ENCODE data around the gene PLEKHM2.

The PLEKHM2 gene

DNA sequence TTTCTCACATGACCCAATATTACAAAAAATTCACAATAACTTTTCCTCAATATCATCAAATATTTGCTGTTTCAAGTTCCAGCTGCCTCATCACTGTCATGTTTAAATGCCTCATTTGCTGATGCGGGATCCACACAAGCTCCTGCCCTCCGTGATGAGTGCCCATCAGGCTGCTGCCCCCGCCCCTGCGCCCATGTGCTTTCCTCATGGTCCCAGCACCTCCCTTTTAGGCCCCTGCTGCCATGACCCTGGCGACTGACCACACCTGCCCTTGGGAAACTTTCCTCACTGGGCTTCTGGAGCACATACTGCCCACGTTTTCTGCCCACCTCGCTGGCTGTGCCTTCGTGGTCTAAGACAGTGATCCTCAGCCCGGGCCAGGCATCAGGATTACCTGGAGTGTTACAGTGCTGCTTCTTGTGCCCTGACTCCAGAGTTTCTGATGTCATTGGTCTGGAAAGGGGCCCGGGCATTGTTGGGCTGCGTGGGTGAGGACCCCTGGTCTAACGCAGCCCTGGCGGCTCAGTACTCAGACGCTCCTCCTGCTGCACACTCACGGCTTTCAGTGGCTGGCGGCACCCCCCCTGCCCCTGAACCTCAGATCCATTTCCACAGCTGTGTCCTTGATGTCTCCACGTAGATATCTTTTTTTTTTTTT is 20.5 kb downstream of the PLEKHM2 start:
- DNase-seq = no peak

DNA sequence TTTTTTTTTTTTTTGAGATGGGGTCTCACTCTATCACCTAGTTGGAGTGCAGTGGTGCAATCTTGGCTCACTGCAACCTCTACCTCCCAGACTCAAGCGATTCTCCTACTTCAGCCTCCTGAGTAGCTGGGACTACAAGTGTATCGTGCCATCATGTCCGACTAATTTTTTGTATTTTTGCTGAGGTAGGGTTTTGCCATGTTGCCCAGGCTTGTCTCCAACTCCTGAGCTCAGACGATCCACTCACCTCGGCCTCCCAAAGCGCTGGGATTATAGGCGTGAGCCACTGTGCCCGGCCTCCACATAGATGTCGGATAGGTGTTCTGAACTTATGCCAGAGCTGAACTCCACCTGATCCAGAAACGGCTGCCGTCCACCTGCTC is 21.1 kb downstream of the PLEKHM2 start:
- no peak for DNase-seq

DNA sequence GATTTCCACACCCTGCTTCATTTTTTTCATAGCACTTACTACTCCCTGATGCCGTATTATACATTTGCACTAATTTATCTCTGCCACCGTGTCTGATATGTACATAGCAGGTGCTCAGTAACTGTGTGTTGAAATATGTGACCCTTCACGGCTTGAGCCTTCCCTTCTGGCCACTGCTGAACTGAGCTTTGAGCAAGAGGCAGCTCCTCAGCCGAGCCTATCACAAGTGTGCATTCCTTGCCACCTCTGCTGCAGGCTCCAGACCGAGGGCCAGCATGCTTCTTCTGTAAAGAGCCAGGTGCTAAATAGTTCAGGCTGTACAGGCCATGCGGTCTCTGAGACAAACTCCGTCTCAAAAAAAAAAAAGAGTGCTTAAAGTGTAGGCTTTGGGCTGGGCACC is 22.6 kb downstream of the PLEKHM2 start:
- DNase-seq = no peak

DNA sequence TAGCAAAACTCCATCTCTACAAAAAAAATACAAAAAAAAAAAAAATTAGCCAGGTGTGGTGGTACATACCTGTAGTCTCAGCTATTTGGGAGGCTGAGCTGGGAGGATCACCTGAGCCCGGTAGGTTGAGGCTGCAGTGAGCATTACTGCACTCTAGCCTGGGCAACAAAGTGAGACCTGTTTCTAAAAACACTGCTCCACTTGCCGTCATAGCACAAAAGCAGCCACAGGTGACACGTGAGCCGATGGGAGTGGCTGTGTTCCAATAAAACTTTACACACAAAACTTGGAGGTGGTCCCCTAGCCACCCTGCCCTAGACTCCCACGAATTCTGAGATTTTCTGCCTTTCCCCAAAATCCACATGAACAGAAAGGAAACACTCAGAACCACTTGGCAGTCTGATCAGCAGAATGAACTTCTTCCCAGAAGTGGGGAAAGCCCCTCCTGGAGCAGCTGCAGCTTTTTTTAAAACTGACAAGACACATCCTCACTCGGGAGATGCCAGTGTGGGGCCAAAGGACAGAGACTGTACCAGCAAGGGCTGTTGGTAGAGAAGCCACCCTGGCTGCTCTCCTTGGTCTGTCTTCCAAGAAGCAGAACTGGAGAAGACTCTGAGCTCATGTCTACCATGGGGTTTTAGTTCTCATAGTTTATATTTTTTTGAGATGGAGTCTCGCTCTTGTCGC is 23.3 kb downstream of the PLEKHM2 start:
- DNase-seq = no peak

DNA sequence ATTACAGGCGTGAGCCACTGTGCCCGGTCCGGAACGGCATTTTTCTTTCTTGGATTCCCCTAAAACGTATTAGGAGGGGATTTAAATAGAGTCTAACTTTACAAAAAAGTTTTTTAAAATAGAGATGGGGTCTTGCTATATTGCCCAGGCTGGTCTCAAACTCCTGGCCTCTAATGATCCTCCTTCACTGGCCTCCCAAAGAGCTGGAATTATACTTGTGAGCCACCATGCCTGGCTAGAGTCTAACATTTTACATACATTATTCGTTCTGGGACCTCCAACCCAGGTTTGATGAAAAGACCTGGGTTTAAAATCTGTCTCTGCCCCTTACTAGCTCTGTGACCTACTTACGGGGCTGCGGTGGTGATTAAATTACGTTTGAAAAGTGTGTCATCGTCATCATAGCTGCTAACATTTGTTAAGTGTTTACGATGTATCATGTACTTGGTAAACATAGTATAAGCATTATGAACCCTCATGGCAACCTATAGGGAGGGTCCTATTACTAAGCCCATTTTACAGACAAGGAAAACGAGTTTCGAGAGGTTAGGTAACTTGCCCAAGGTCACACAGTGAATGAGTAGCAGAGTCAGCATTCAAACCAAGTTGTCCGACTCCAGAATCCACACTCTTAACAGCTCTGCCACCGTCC is 24.5 kb downstream of the PLEKHM2 start:
- DNase-seq = no peak

DNA sequence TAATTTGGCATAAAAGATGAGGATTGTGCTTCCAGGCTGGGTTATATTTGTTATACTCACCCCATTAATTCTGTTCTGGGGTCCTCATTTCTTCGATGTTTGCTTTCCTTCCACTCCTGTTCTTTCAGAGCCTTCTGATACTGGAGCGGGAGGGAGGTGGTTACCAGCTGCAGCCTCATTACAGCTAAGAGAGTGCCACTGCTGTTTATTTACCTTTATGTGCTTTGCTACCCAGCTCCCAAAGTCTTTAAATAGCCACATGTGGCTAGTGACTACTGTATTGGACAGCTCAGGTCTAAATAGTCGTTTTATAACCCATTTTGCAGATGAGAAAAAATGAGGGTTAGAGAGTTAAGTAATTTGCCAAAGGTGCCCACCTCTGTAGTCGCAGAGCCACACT is 25.1 kb downstream of the PLEKHM2 start:
- DNase-seq = no peak

DNA sequence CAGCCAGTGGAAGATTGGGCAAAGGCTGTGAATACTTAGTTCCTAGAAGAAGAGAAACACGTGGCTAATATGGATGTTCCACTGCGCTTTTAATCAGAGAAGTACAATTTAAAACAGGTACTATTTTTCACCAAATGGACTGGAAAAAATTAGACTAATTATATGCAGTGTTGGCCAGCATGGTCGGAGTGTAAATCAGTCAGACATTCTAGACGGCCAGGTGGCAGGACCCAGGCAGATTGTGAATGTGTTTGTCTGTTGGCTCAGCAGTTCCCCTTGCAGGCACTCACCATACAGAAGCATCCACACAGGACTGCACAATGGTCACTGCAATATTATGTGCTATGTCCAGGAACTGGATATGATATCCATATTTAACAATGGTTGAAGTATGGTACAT is 28.0 kb downstream of the PLEKHM2 start:
- no peak for DNase-seq

DNA sequence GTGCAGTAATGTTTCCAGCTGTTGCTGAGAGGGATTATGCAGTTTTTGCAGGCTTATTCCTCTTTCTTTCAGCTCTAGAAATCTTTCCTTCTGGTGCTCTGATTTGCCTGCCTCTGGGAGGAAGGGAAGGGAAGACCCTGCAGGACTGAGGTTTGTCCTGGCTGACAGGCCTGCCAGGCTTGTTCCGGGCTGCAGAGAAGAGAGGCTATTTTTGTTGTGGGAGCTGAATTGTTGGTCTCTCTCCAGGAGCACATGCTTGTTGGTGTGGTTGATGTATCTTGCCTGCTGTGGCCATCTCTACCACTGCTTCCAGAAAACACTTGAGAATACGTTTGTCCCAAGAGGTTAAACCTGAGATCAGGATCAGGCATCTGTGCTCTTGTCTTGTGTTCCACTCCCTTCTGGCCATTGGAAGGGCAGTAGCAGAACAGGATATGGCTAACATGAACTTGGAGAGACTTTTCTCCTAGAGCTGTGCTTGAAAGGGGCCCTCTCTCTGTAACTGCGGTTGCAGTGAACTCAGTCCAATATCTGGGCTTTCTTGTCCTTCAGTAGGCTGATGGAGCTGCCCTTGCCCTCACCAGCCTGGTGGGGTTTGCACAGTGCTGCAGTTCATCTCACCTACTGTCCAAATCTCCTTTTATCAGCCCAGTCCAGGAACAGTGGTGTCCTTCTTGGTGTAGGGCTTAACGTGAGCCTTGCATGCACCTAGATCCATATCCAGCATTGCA is 30.5 kb downstream of the PLEKHM2 start:
- DNase-seq = no peak

DNA sequence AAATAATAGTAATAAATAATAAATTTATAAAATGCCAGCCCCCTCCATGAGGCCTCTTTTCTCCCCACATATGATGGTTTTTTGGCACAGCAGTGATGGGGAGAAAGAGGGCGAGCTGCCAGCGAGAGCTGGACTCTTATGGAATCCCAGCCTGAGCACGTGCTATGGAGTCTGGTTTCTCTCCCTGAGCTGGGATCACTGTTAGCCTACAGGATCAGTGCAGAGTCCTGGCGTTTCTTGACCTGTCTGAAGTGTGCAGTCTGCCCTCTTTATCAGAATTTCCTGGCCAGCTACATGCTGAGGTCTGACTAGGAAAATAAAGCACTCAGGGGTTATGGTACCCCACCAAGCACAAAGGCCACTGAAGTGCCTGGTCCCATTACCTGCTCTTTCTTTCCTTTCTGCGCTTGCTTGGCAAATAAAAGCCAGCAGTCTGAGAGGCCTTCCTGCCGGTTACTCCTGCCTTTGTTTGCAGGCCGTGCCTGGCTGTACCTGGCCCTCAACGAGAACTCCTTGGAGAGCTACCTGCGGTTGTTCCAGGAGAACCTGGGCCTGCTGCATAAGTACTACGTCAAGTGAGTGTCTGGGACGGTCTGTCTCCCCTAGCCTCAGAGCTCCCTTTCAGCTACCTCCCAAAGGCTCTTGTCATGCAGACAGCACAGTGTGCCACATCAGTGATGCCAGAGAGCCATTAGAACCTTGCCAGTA is 33.5 kb downstream of the PLEKHM2 start:
- DNase-seq = no peak

DNA sequence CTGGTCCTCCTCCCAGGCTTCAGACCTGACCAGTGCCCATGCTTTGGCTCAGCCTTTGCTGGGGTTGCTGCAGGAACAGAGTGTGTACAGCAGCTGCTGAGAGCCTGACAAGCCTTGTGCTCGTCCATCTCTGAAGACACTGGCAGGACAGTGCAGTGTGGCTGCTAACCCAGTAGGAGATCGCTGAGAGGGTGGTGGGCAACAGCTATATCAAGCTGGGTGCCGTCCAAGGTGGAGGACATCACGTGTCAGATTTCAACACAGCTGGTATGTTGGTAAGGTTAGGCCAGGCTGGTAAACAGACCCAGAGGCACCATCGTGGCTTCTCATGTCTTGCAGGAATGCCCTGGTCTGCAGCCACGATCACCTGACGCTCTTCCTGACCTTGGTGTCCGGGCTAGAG is 34.1 kb downstream of the PLEKHM2 start:
- DNase-seq = no peak

DNA sequence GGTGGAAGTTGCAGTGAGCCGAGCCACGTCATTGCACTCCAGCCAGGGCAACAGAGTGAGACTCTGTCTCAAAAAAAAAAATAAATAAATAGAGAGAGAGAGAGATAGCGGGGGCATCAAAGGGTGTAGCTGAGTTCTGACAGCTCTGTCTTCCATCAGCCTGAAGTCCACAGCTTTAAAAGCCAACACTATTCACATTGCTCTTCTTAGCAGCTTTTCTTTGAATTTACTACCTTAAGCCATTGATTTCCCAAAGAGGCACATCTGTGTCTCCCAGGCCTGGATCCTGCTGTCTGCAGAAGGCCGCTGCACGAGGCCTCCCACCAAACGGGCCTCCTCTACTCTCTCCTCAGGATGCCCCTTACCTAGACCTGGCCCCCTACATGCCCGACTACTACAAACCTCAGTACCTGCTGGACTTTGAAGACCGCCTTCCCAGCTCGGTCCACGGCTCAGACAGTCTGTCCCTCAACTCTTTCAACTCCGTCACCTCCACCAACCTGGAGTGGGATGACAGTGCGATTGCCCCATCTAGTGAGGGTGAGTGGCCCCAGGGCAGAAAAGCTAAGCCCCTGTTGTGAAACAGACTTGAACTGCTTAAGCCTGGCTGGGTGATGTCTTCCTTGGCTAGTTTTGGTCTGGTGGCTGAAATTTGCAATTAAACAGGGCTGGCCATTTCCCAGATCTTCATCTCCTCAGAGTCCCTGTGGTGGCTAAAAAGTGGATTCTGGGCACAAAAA is 35.4 kb downstream of the PLEKHM2 start:
- no peak for DNase-seq

DNA sequence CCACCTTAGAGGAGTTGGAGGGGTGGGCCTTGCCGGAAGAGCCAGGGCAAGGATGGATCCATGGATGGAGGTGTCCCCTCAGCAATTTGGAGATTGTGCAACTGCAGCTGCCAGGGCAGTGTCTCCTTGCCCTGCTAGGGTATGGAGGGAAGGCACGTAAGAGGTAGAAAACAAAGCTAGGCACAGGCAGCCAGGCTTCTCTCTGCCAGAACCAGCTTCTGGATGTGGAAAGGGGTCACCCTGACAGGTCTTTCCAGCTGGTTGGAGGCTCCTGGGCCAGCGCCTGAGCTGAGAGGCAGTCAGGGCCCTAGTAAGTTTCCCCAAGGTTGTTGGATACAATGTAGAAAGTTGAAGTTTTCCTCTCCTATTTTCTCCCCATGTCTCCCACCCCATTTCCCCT is 36.7 kb downstream of the PLEKHM2 start:
- no peak for DNase-seq

DNA sequence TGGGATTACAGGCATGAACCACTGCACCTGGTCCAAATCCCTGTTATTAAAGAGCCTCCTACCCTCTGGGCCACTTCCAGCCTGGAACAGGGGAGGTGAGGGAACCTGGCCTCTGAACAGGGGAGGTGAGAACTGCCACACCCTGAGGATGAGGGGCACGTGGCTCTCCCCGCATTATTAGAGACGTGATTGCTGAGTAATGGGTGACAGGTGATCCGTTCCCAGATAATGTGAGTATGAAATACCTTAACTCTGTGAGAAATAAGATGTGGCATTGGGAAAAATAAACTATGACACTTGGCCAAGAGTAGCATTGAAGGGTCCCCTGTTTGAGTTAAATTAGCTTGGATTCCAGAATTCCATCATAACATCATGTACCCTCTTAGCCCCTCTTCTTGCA is 38.3 kb downstream of the PLEKHM2 start:
- no peak for DNase-seq

DNA sequence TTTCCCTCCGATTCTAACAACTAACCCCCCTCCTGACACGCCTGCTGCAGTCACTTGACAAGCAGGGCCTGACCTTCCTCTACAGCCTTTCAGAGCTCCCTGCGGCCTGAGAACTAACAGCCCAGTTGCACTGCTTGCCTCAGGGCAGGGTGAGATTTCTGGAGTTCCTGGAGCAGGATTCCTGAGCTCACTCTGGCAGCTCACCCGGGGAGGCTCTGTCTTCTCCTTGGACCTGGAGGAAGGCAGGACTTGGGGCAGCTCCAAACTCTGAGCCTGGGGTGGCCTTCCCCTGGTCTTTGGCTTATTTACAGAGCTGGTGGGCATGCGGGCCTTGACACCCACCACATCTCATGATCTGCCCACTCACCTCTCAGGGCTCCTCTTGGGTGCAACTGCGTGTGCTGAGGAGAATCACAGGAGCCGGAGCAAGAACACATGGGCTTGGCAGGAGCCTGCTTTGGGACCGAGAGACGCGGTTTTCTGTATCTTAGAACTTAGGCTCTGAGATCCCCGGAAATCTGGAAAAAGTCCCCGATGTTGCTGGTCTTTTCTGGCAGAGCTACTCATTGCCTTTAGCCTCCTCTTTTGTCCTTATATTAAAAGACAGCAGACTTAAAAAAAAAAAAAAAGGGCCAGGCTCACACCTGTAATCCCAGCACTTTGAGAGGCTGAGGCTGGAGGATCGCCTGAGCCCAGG is 38.9 kb downstream of the PLEKHM2 start:
- no peak for DNase-seq

DNA sequence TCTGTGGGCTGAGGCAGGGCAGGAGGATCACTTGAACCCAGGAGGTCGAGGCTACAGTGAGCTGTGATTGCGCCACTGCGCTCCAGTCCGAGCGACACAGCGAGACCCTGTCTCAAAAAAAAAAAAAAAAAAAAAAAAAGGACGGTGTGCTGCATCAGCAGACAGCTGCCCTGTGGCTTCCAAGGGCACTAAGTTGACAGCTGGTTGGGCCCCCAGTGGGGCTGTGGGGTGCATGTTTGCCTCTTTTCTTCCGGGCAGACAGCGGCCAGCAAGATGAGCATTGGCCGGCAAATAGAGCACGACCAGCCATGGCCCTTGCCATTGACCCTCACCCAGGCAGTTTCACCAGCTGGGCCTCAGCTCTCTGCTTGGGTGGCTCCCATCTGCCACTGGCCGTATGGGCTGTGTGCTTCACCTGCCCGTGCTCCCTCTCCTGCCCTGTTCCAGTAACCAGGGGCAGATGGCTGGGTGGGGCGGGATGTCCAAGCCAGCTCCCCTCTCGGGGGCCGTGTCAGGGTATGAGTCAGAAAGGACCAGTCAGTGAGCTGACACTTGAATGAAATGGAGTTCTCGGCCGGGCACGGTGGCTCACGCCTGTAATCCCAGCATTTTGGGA is 39.6 kb downstream of the PLEKHM2 start:
- DNase-seq = no peak

DNA sequence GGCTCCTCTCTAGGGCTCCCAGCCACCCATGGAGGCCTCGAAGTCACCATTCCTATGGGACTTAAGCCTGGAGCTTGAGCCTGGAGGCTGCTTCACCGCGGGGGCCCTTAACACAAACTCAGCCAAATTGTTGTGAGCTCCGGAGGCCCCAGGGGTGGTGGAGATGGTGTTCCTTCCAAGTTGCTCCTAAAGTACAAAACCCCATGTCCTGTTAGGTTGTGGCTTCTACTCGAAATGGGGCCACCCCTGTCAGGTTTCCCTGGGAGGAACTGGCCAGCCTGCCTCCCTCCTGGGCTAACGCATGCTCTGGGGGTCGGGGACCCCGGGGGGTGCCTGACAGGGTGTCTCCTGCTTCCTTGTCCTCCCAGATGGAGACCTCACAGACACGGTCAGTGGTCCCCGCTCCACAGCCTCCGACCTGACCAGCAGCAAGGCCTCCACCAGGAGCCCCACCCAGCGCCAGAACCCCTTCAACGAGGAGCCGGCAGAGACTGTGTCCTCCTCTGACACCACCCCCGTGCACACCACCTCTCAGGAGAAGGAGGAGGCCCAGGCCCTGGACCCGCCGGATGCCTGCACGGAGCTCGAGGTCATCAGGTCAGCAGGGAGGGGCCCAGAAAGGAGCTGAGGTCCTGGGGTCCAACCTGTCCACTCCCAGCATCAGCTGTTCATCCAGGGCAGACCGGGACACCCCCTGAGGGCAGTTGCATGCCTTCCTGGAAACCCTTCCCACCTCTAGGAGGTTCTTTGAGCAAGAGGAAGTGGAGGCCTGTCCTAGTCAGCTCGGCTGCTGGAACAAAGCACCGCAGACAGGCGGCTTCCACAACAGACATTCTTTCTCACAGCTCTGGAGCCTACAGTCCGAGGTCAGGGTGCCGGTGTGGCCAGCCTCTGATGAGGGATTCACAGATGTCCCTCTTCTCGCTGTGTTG is 41.1 kb downstream of the PLEKHM2 start:
- no peak for DNase-seq

DNA sequence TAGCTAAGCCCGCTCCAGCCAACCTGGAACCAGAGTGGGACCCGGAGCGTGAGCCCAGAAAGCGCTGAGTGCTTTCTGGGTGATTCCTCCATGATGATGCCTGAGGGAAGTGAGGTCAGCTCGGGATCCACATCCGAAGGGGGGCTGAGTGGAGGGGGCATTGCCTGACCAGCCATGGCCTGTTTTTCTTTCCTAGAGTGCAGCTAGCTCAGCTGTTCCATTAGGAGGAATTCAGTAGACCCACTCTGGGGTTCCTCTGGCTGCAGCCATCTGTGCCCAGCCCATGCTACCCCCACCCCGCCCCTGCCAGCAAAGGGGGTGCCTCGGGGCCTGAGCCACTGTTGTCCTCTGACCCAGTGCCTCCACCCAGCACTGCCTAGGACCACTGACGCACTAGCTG is 42.4 kb downstream of the PLEKHM2 start:
- DNase-seq = no peak

DNA sequence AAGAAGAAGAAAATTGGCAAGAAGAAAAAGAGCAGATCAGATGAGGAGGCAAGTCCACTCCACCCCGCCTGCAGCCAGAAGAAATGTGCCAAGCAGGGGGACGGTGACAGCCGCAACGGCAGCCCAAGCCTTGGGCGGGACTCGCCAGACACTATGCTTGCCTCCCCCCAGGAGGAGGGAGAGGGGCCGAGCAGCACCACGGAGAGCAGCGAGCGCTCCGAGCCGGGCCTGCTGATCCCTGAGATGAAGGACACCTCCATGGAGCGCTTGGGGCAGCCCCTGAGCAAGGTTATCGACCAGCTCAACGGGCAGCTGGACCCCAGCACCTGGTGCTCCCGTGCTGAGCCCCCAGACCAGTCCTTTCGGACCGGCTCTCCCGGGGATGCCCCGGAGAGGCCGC is 42.9 kb downstream of the PLEKHM2 start:
- no peak for DNase-seq

DNA sequence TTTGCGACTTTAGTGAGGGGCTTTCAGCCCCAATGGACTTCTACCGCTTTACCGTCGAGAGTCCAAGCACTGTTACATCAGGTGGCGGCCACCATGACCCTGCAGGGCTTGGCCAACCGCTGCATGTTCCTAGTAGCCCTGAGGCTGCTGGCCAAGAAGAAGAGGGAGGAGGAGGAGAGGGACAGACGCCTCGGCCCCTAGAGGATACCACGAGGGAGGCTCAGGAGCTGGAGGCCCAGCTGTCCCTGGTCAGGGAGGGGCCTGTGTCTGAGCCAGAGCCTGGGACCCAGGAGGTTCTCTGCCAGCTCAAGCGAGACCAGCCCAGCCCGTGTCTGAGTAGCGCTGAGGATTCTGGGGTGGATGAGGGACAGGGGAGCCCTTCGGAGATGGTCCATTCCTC is 43.3 kb downstream of the PLEKHM2 start:
- DNase-seq = no peak

DNA sequence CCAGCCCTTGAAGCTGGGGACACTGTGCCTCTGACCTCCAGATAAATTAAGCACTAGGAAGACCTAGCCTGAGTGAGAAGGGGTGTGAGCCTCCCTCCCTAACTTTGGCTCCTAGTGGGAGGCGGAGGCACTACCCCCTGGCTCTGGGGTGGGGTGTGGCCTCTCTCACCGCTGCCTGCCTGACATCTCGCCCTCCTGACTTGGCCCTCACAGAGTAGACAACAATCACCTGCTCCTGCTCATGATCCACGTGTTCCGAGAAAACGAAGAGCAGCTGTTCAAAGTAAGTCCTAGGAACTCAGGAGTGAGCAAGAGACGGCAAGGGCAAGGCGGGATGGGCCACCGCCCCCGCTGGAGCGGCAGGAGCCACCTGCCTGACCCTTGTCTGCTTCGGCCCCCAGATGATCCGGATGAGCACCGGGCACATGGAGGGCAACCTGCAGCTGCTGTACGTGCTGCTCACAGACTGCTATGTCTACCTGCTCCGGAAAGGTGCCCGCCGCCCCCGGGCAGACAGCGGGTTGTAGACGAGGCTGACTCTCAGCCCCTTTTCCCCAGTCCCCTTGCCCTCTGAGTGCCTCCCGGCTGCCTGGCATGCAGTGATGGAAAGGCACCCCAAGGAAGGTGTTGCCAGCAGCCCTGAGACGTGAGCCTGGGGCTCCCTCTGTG is 43.9 kb downstream of the PLEKHM2 start:
- no peak for DNase-seq

Measured in NCI-H187 treated with DMSO at 0.1 percent for 48 hours (cell line).